ENCODE measurements around the gene LDHAL6A.

The LDHAL6A gene

GRCh38 chr11:18490736-18491485 lies 35.3 kb downstream of the LDHAL6A start:
- no peak for DNase-seq

GRCh38 chr11:18491924-18492323 lies 36.3 kb downstream of the LDHAL6A start:
- no peak for DNase-seq

- no peak for DNase-seq
Measured at GRCh38 chr11:18492888-18493287, 37.2 kb downstream of the LDHAL6A start.

GRCh38 chr11:18493310-18493709 lies 37.7 kb downstream of the LDHAL6A start:
- no peak for DNase-seq

GRCh38 chr11:18495271-18495670 lies 39.6 kb downstream of the LDHAL6A start:
- DNase-seq: no peak

GRCh38 chr11:18495703-18496102 lies 40.0 kb downstream of the LDHAL6A start:
- no peak for DNase-seq

- no peak for DNase-seq
Measured at GRCh38 chr11:18498039-18498438, 42.4 kb downstream of the LDHAL6A start.

GRCh38 chr11:18501629-18502028 lies 46.0 kb downstream of the LDHAL6A start:
- DNase-seq: no peak

GRCh38 chr11:18502352-18502751 lies 46.7 kb downstream of the LDHAL6A start:
- DNase-seq: no peak

GRCh38 chr11:18521122-18521521 lies 65.5 kb downstream of the LDHAL6A start:
- DNase-seq: no peak

- DNase-seq: no peak
Measured at GRCh38 chr11:18522388-18522787, 66.7 kb downstream of the LDHAL6A start.

- DNase-seq: no peak
Measured at GRCh38 chr11:18523084-18523483, 67.4 kb downstream of the LDHAL6A start.

GRCh38 chr11:18524248-18524647 lies 68.6 kb downstream of the LDHAL6A start:
- no peak for DNase-seq

GRCh38 chr11:18526130-18526520 lies 70.5 kb downstream of the LDHAL6A start:
- DNase-seq: no peak

- peak; percentile 88 for DNase-seq
Measured at GRCh38 chr11:18526521-18527296, 71.1 kb downstream of the LDHAL6A start, which contains the start of gene TSG101. TSS of gene TSG101 (minus strand) at chr11:18526942. CDS start at chr11:18526816, 126 bp downstream.

- no peak for DNase-seq
Measured at GRCh38 chr11:18527512-18527911, 71.9 kb downstream of the LDHAL6A start.
